ENCODE measurements around the gene ESRRB.
"Not testable (repeated sequence)": the region's sequence is repeated elsewhere in the genome, so short reads cannot be mapped to it uniquely, and the experiment has no call there.

Gene ESRRB

GRCh38 chr14:76497550-76498462, 121.9 kb downstream of the ESRRB start:
- DNase-seq (ENCODE audit: low spot score): no peak

- DNase-seq (ENCODE audit: low spot score): no peak
These were observed 122.6 kb downstream of the ESRRB start for GRCh38 chr14:76498463-76498935.

- DNase-seq (ENCODE audit: low spot score): no peak
These were observed 123.0 kb downstream of the ESRRB start for GRCh38 chr14:76498976-76499375.

GRCh38 chr14:76499399-76499798, 123.5 kb downstream of the ESRRB start:
- no peak for DNase-seq (ENCODE audit: low spot score)

GRCh38 chr14:76500011-76500410, 124.1 kb downstream of the ESRRB start:
- no peak for DNase-seq (ENCODE audit: low spot score)

GRCh38 chr14:76500480-76500879, 124.5 kb downstream of the ESRRB start:
- no peak for DNase-seq (ENCODE audit: low spot score)

- DNase-seq (ENCODE audit: low spot score): no peak
These were observed 125.3 kb downstream of the ESRRB start for GRCh38 chr14:76501156-76501720.

- no peak for DNase-seq (ENCODE audit: low spot score)
These were observed 126.3 kb downstream of the ESRRB start for GRCh38 chr14:76502219-76502618.

- no peak for DNase-seq (ENCODE audit: low spot score)
These were observed 126.7 kb downstream of the ESRRB start for GRCh38 chr14:76502638-76503037.

- no peak for DNase-seq (ENCODE audit: low spot score)
These were observed 133.4 kb downstream of the ESRRB start for GRCh38 chr14:76509311-76509710.

GRCh38 chr14:76510181-76510580, 134.2 kb downstream of the ESRRB start:
- DNase-seq (ENCODE audit: low spot score): no peak

GRCh38 chr14:76514213-76514998, 138.5 kb downstream of the ESRRB start:
- DNase-seq (ENCODE audit: low spot score): no peak

GRCh38 chr14:76516884-76517283, 140.9 kb downstream of the ESRRB start:
- no peak for DNase-seq (ENCODE audit: low spot score)

- DNase-seq (ENCODE audit: low spot score): no peak
These were observed 142.4 kb downstream of the ESRRB start for GRCh38 chr14:76518366-76518765.

- DNase-seq (ENCODE audit: low spot score): no peak
These were observed 149.3 kb downstream of the ESRRB start for GRCh38 chr14:76525106-76525821.

- no peak for DNase-seq (ENCODE audit: low spot score)
These were observed 155.1 kb downstream of the ESRRB start for GRCh38 chr14:76531085-76531484.

GRCh38 chr14:76531821-76532318, 155.9 kb downstream of the ESRRB start:
- no peak for DNase-seq (ENCODE audit: low spot score)

- DNase-seq (ENCODE audit: low spot score): not testable (repeated sequence)
These were observed 160.7 kb downstream of the ESRRB start for GRCh38 chr14:76536636-76537035.

GRCh38 chr14:76537906-76538647, 162.1 kb downstream of the ESRRB start:
- no peak for DNase-seq (ENCODE audit: low spot score)

GRCh38 chr14:76538648-76539008, 162.7 kb downstream of the ESRRB start:
- DNase-seq (ENCODE audit: low spot score): no peak

- no peak for DNase-seq (ENCODE audit: low spot score)
These were observed 163.2 kb downstream of the ESRRB start for GRCh38 chr14:76539130-76539529.
